H9 (cell line): ENCODE results near the gene ATP6V0E1. TPM values are rescaled to one million over a fixed set of nuclear protein-coding genes. Genes with fewer than 3 reads are reported as not detected.
A peak's percentile ranks its signal among the peaks of the same experiment; 100 is the strongest.

ENCODE experiments used
- DNase-seq: peaks from one replicate; pipeline ENCODE4 v3.0.0-alpha.2; 2017
- H2AFZ ChIP-seq: one replicate; pipeline ENCODE4 v1.6.1; 2013; ENCODE audit warnings: mild to moderate bottlenecking, low read length, control low read depth, moderate library complexity
- H2AK5ac ChIP-seq: 2 replicates; pipeline ENCODE4 v1.6.1; 2013; ENCODE audit warnings: low read length, control low read depth, mixed read lengths; ENCODE audit not compliant: insufficient read length
- H2BK120ac ChIP-seq: one replicate; pipeline ENCODE4 v1.6.1; 2013; ENCODE audit warnings: low read depth, mild to moderate bottlenecking, low read length, control low read depth, inconsistent platforms; ENCODE audit not compliant: poor library complexity, severe bottlenecking
- H2BK12ac ChIP-seq: 2 replicates; pipeline ENCODE4 v1.6.1; 2013; ENCODE audit warnings: low read length, control low read depth, mixed read lengths, low read depth; ENCODE audit not compliant: insufficient read length
- H2BK15ac ChIP-seq: 2 replicates; pipeline ENCODE4 v1.6.1; 2013; ENCODE audit warnings: low read depth, low read length, control low read depth
- H2BK20ac ChIP-seq: one replicate; pipeline ENCODE4 v1.6.1; 2013; ENCODE audit warnings: low read depth, mild to moderate bottlenecking, low read length, control low read depth, inconsistent platforms; ENCODE audit not compliant: poor library complexity, severe bottlenecking
- H2BK5ac ChIP-seq: 2 replicates; pipeline ENCODE4 v1.6.1; 2013; ENCODE audit warnings: low read length, control low read depth, mixed read lengths; ENCODE audit not compliant: insufficient read length
- H3K14ac ChIP-seq: 2 replicates; pipeline ENCODE4 v1.6.1; 2013; ENCODE audit warnings: low read length, control low read depth; ENCODE audit not compliant: insufficient read depth
- H3K18ac ChIP-seq: 2 replicates; pipeline ENCODE4 v1.6.1; 2013; ENCODE audit warnings: low read depth, mild to moderate bottlenecking, mixed read lengths, low read length, control low read depth; ENCODE audit not compliant: insufficient read length
- H3K23ac ChIP-seq: 2 replicates; pipeline ENCODE4 v1.6.1; 2013; ENCODE audit warnings: low read length, control low read depth, mixed read lengths, low read depth; ENCODE audit not compliant: insufficient read length
- H3K23me2 ChIP-seq: 2 replicates; pipeline ENCODE4 v1.6.1; 2013; ENCODE audit warnings: low read depth, mild to moderate bottlenecking, mixed read lengths, low read length, control low read depth; ENCODE audit not compliant: insufficient read length, poor library complexity, severe bottlenecking
- H3K27ac ChIP-seq: 2 replicates; pipeline ENCODE4 v1.5.1; 2013; ENCODE audit warnings: low read length, control low read depth, mixed read lengths, low read depth; ENCODE audit not compliant: insufficient read length
- H3K27me3 ChIP-seq: 2 replicates; pipeline ENCODE4 v1.6.1; 2013; ENCODE audit warnings: low read length, control low read depth, inconsistent platforms; ENCODE audit not compliant: insufficient read depth
- H3K4ac ChIP-seq: 2 replicates; pipeline ENCODE4 v1.6.1; 2013; ENCODE audit warnings: low read depth, mild to moderate bottlenecking, control low read depth, inconsistent platforms, low read length, moderate library complexity
- H3K4me1 ChIP-seq: 2 replicates; pipeline ENCODE4 v1.6.1; 2013; ENCODE audit warnings: low read length, control low read depth, inconsistent platforms; ENCODE audit not compliant: insufficient read depth
- H3K4me2 ChIP-seq: 2 replicates; pipeline ENCODE4 v1.6.1; 2013; ENCODE audit warnings: low read length, control low read depth, mixed read lengths; ENCODE audit not compliant: insufficient read length, insufficient read depth
- H3K56ac ChIP-seq: 2 replicates; pipeline ENCODE4 v1.6.1; 2013; ENCODE audit warnings: low read depth, mild to moderate bottlenecking, mixed read lengths, low read length, control low read depth; ENCODE audit not compliant: insufficient read length
- H3K79me1 ChIP-seq: 2 replicates; pipeline ENCODE4 v1.6.1; 2013; ENCODE audit warnings: low read depth, mild to moderate bottlenecking, moderate library complexity, low read length, control low read depth, inconsistent platforms; ENCODE audit not compliant: insufficient read depth, poor library complexity, severe bottlenecking
- H3K79me2 ChIP-seq: 2 replicates; pipeline ENCODE4 v1.6.1; 2013; ENCODE audit warnings: low read length, control low read depth, inconsistent platforms; ENCODE audit not compliant: insufficient read depth
- H3K9ac ChIP-seq: 2 replicates; pipeline ENCODE4 v1.6.1; 2013; ENCODE audit warnings: low read length, control low read depth, mixed read lengths; ENCODE audit not compliant: insufficient read length; ENCODE audit errors: extremely low read depth
- H3K9me3 ChIP-seq: one replicate; pipeline ENCODE4 v1.6.1; 2013; ENCODE audit warnings: low read depth, low read length, inconsistent platforms; ENCODE audit not compliant: control insufficient read depth
- H3T11ph ChIP-seq: one replicate; pipeline ENCODE4 v1.6.1; 2013; ENCODE audit warnings: mild to moderate bottlenecking, low read length, control low read depth, inconsistent platforms
- H4K20me1 ChIP-seq: one replicate; pipeline ENCODE4 v1.6.1; 2013; ENCODE audit not compliant: control insufficient read depth, insufficient read length, insufficient read depth
- H4K5ac ChIP-seq: 2 replicates; pipeline ENCODE4 v1.6.1; 2013; ENCODE audit warnings: low read depth, mild to moderate bottlenecking, mixed read lengths, low read length, control low read depth; ENCODE audit not compliant: insufficient read length
- H4K8ac ChIP-seq: replicated peaks from 2 replicates; pipeline ENCODE4 v1.6.1; 2013; ENCODE audit warnings: low read length, control low read depth, mixed read lengths, low read depth; ENCODE audit not compliant: insufficient read length
- H4K91ac ChIP-seq: 2 replicates; pipeline ENCODE4 v1.6.1; 2013; ENCODE audit warnings: low read depth, mild to moderate bottlenecking, moderate library complexity, mixed read lengths, low read length, control low read depth; ENCODE audit not compliant: insufficient read length
- H3K27ac Mint-ChIP-seq, 3 experiments: 2 replicates in 2 of 3; 3 replicates in 1 of 3; pipeline ENCODE4 v1.8.0; 2020 to 2021; ENCODE audit warnings: mixed read lengths in 3 of 3, mild to moderate bottlenecking in 1 of 3, moderate library complexity in 1 of 3
- H3K27me3 Mint-ChIP-seq: 2 replicates; pipeline ENCODE4 v1.8.0; 2021; ENCODE audit warnings: low read depth, mild to moderate bottlenecking, moderate library complexity, mixed read lengths
- H3K36me3 Mint-ChIP-seq, 3 experiments: 2 replicates in 2 of 3; 3 replicates in 1 of 3; pipeline ENCODE4 v1.8.0; 2020 to 2021; ENCODE audit warnings: low read depth in 3 of 3, mixed read lengths in 3 of 3; ENCODE audit not compliant: insufficient read depth in 1 of 3
- H3K4me1 Mint-ChIP-seq, 2 experiments: 2 replicates each; pipeline ENCODE4 v1.8.0; 2020; ENCODE audit warnings: mixed read lengths in 2 of 2
- H3K4me3 Mint-ChIP-seq, 2 experiments: 2 replicates in 1 of 2; 3 replicates in 1 of 2; pipeline ENCODE4 v1.8.0; 2020 to 2021; ENCODE audit warnings: mild to moderate bottlenecking in 2 of 2, mixed read lengths in 2 of 2, moderate library complexity in 1 of 2
- H3K9me3 Mint-ChIP-seq, 2 experiments: 2 replicates in 1 of 2; 3 replicates in 1 of 2; pipeline ENCODE4 v1.8.0; 2020; ENCODE audit warnings: mild to moderate bottlenecking in 2 of 2, mixed read lengths in 2 of 2, moderate library complexity in 1 of 2
- CTCF ChIP-seq: fragments of 200-600 bp; sonication (generic); conservative IDR thresholded peaks from 3 replicates; pipeline ENCODE4 v1.8.0; 2021; ENCODE audit warnings: antibody characterized with exemption, mild to moderate bottlenecking
- WGBS: extraction: QIAGEN DNeasy Blood & Tissue Kit; methylation state at CpG from one replicate; pipeline ENCODE4 v1.1.7; 2013; ENCODE audit warnings: missing lambda C conversion rate, low lambda C conversion rate, mixed read lengths; ENCODE audit not compliant: insufficient read length; ENCODE audit errors: extremely low coverage; 5-methylcytosine and 5-hydroxymethylcytosine counted together
- total RNA-seq: library from RNA; stranded (reverse); gene quantifications from 2 replicates; pipeline ENCODE4 v1.2.1, GENCODE V29; 2021

Gene ATP6V0E1
- total RNA-seq, 1 experiment from 2014 or later: 101 TPM

DNA sequence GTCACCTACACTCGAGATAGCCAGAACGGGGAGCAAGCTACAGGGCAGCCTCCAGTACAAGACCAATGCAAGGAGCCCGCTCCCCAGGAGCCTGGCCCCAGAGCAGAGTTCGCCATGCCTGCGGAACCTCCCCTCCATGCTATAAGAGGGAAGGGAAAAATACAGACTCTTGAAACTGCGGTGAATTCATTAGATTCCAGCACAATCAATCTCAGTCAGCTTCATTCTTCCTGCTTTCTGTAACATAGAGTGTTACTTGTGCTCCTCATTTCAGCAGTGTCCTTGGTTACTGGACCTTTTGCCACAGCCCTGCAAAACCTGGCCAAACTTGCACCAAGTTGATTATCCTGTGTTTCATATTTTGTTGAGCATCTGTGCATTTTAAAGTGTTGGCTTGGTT is 50.4 kb downstream of the ATP6V0E1 start:
- TF ChIP-seq CTCF: no peak
- H3K23ac ChIP-seq: no peak overlapping the region
- H3K4me1 ChIP-seq: no peaks in the 10 kb centered on the region
- no peak overlapping the region for H3K4me2 ChIP-seq
- no peak overlapping the region for H2BK20ac ChIP-seq
- H3K36me3 Mint-ChIP-seq: peaks cover 0 to 15% (median 9%) of the 10 kb centered on the region in 3 experiments; a peak in 6 of 7 replicates
- no peak overlapping the region for H3K9ac ChIP-seq
- H3K27me3 Mint-ChIP-seq: no peaks in the 10 kb centered on the region
- H2AK5ac ChIP-seq: no peak overlapping the region
- no peak overlapping the region for H3K14ac ChIP-seq
- no peaks in the 10 kb centered on the region for H3K9me3 Mint-ChIP-seq
- no peak overlapping the region for H3K4ac ChIP-seq
- H3K56ac ChIP-seq: no peak overlapping the region
- no peak for DNase-seq
- no peak overlapping the region for H2BK120ac ChIP-seq
- H3K27ac Mint-ChIP-seq: peak overlapping the region in 1 of 3 experiments; percentile 70; a peak in 2 of 7 replicates
- H3K27ac ChIP-seq: no peak overlapping the region
- no peaks in the 10 kb centered on the region for H3K9me3 ChIP-seq
- no peaks in the 10 kb centered on the region for H3K79me1 ChIP-seq
- H3K18ac ChIP-seq: no peak overlapping the region
- H4K91ac ChIP-seq: no peak overlapping the region
- no peaks in the 10 kb centered on the region for H3K4me1 Mint-ChIP-seq
- H3K27me3 ChIP-seq: no peaks in the 10 kb centered on the region
- H2AFZ ChIP-seq: no peak overlapping the region
- no peaks in the 10 kb centered on the region for H4K20me1 ChIP-seq
- WGBS: no CpG with 5 or more reads among the region's 6 CpGs
- no peak overlapping the region for H3K4me3 Mint-ChIP-seq
- no peak overlapping the region for H3T11ph ChIP-seq
- H4K5ac ChIP-seq: no peak overlapping the region
- no peak overlapping the region for H2BK15ac ChIP-seq
- H3K23me2 ChIP-seq: no peaks in the 10 kb centered on the region
- no peak overlapping the region for H4K8ac ChIP-seq
- H2BK12ac ChIP-seq: no peak overlapping the region
- H2BK5ac ChIP-seq: no peak overlapping the region
- H3K79me2 ChIP-seq: peaks cover 2% of the 10 kb centered on the region; the same call in 1 of the 2 replicates
